A549 (cell line): ENCODE measurements around the gene APC2.

ENCODE experiments used
- EP300 ChIP-seq, 2 experiments: fragments of >200 bp; sonication (Bioruptor Twin); formaldehyde crosslinking; IDR thresholded peaks; 2 replicates in 1 of 2; 3 replicates in 1 of 2; pipeline ENCODE4 v1.6.1; 2016 to 2017
- HDAC2 ChIP-seq: fragments of 200-600 bp; sonication (generic); IDR thresholded peaks from 2 replicates; pipeline ENCODE4 v1.6.1; 2016
- MAFK ChIP-seq: fragments of 450-650 bp; IDR thresholded peaks from 2 replicates; pipeline ENCODE4 v1.6.1; 2014; ENCODE audit not compliant: partially characterized antibody
- POLR2A ChIP-seq: IDR thresholded peaks from 2 replicates; pipeline ENCODE4 v1.6.1; 2012; ENCODE audit warnings: mild to moderate bottlenecking, low read length
- RAD21 ChIP-seq, 2 experiments: fragments of >200 bp in 1 of 2; sonication (Bioruptor Twin) in 1 of 2; formaldehyde crosslinking in 1 of 2; IDR thresholded peaks in 1 of 2; conservative IDR thresholded peaks in 1 of 2; 2 replicates in 1 of 2; 3 replicates in 1 of 2; pipeline ENCODE4 v1.6.1; 2012 to 2018; ENCODE audit warnings: inconsistent platforms in 1 of 2
- SMC3 ChIP-seq: fragments of >200 bp; sonication (Bioruptor Twin); formaldehyde crosslinking; IDR thresholded peaks from 3 replicates; pipeline ENCODE4 v1.6.1; 2018; ENCODE audit warnings: inconsistent platforms
- TF ChIP-seq, protein P1 (sequence below): fragments of >200 bp; sonication (Bioruptor Twin); formaldehyde crosslinking; IDR thresholded peaks from 3 replicates; pipeline ENCODE4 v1.5.1; 2016
- TF ChIP-seq, protein P2 (sequence below): fragments of 150-350 bp; IDR thresholded peaks from 2 replicates; pipeline ENCODE4 v1.6.1; 2014; ENCODE audit warnings: low read depth, mild to moderate bottlenecking, low read length

DNA sequence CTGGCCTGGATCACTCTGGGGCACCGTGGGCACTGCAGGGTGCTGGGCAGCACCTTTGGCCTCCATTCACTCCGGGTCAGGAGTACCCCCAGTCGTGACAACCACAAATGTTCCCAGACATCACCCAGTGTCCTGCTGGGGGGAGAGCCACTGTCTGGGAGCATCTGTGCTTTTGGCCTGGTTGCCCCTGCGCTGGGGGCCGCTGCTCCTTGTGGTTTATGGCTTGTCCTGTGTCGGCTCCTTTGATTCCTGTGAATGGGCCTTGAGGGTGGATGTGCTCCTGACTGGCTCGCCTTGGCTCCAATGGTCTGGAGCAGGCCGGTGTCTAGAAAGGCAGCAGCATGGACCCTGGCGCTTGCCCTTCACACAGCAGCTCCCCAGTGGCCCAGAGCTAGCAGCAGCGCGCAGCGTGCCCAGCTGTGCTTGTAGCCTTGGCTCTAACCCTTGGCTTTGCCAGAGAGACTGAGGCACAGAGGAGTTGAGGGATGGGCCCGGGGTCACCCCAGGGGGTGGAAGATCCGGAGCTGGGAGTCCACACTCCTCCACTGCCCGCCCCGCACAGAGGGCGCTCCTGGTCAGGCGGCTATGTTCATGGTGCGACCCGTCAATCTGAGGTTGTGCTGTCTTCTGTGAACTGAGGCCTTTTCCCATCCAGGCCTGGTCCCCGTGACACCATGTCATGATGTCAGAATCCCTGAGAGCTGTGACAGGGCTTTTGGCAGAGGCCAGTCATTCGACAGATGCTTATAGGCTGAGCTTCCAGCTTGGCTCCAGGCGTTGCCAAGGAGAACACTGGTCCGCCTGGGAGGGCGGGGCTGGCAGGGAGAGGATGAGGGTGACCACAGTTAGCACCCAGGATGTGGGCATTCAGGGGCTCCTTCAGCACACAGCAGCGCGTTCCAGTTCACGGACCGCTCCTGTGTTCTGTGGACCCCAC, 38.4 kb upstream of the APC2 start:
- TF ChIP-seq, protein P1, sequence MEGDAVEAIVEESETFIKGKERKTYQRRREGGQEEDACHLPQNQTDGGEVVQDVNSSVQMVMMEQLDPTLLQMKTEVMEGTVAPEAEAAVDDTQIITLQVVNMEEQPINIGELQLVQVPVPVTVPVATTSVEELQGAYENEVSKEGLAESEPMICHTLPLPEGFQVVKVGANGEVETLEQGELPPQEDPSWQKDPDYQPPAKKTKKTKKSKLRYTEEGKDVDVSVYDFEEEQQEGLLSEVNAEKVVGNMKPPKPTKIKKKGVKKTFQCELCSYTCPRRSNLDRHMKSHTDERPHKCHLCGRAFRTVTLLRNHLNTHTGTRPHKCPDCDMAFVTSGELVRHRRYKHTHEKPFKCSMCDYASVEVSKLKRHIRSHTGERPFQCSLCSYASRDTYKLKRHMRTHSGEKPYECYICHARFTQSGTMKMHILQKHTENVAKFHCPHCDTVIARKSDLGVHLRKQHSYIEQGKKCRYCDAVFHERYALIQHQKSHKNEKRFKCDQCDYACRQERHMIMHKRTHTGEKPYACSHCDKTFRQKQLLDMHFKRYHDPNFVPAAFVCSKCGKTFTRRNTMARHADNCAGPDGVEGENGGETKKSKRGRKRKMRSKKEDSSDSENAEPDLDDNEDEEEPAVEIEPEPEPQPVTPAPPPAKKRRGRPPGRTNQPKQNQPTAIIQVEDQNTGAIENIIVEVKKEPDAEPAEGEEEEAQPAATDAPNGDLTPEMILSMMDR: no peak
- TF ChIP-seq POLR2A (no peak), SMC3 (no peak), HDAC2 (no peak), MAFK (no peak), RAD21 (conservative IDR thresholded peaks at IDR 0.05 in 1 of 2, IDR thresholded peaks at IDR 0.05 in 1 of 2) (no peak), EP300 (IDR thresholded peaks at IDR 0.05) (no peak)
- TF ChIP-seq, protein P2, sequence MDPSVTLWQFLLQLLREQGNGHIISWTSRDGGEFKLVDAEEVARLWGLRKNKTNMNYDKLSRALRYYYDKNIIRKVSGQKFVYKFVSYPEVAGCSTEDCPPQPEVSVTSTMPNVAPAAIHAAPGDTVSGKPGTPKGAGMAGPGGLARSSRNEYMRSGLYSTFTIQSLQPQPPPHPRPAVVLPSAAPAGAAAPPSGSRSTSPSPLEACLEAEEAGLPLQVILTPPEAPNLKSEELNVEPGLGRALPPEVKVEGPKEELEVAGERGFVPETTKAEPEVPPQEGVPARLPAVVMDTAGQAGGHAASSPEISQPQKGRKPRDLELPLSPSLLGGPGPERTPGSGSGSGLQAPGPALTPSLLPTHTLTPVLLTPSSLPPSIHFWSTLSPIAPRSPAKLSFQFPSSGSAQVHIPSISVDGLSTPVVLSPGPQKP: no peak
